DMS153 (cell line): ENCODE data around the gene RSPH10B2.
"Not testable (repeated sequence)": the region's sequence is repeated elsewhere in the genome, so short reads cannot be mapped to it uniquely, and the experiment has no call there.

Experiments
- DNase-seq: peaks from one replicate; lab custom pipeline; 2025; lab: John Stamatoyannopoulos, UW

The RSPH10B2 gene

GRCh38 chr7:6789353-6789752 lies 35.5 kb downstream of the RSPH10B2 start:
- DNase-seq, result not testable (repeated sequence)

- not testable (repeated sequence) for DNase-seq
Observed at GRCh38 chr7:6792113-6792872, 38.4 kb downstream of the RSPH10B2 start.

- not testable (repeated sequence) for DNase-seq
Observed at GRCh38 chr7:6794276-6794675, 40.4 kb downstream of the RSPH10B2 start.

DNA sequence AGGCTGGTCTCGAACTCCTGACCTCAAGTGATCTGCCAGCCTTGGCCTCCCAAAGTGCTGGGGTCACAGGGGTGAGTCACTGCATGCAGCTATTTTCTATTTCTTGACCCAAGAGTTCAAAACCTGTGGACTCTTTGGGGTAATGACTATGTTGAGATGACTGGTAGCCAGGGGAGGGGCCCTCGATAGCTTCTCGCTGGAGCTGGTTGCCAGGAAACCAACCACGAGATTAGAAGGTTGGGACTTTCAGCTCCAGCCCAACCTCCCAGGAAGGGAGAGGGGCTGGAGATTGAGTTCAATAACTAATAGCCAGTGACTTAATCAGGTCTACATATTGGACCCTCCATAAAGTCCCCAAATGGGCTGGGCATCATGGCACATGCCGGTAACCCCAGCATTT lies 43.3 kb downstream of the RSPH10B2 start:
- not testable (repeated sequence) for DNase-seq

GRCh38 chr7:6798047-6798446 lies 44.1 kb downstream of the RSPH10B2 start:
- DNase-seq, result not testable (repeated sequence)

DNA sequence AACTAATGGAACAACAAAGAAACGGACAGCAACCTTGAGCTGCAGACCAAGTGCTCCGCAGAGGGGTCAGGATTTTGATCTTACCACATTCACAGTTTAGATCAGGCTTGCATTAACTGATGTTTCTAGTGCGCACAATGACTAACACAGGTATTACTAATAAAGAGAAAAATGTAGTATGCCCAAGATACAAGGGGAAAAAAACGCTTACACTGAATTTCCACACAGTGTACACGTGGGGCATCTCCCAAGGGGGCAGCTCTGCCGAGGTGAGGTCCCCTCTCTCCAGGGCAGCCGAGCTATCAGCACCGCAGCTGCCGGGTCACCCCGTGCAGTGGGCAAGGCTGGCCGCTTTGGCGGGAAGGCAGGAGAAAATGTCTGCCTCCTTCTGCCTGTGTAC lies 46.0 kb downstream of the RSPH10B2 start:
- DNase-seq, result not testable (repeated sequence)

- DNase-seq, result not testable (repeated sequence)
Observed at GRCh38 chr7:6800331-6800730, 46.4 kb downstream of the RSPH10B2 start.

DNA sequence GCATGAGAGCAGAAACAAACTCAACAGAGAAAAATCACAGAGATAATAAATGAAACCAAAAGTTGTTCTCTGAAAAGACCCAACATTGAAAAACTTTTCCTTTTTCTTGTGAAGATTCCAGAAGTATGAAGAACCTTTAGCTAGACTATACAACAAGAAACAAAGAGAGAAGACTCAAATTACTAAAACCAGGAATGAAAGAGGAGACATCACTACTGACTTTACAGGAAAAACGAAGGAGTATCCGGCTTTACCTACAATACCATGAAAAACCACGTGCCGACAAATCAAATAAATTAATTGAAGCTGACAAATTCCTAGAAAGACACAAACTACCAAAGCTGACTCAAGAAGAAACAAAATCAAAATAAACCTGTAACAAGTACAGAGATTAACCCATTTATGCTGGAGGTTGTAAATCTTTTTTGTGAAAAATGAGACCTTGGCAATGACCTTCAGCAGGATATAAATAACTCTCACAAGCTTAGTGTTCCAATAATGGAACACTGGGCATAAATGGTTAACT lies 53.6 kb downstream of the RSPH10B2 start:
- not testable (repeated sequence) for DNase-seq

DNA sequence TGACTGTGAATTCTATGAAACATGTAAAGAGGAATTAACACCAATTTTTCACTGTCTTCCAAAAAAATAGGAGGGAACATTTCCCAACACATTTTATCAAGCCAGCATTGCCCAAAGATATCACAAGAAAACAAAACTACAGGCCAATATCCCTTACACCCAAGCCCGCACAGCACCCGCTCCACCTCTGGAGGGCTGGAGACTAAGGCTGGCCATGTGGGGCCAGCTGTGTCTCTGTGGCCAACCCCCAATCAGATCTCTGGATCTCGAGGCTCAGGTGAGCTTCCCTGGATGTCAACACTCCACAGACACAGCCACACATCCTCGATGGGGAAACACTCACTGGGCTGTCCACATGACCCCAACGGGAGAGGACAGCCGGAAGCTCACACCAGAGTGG lies 54.1 kb downstream of the RSPH10B2 start:
- not testable (repeated sequence) for DNase-seq

DNA sequence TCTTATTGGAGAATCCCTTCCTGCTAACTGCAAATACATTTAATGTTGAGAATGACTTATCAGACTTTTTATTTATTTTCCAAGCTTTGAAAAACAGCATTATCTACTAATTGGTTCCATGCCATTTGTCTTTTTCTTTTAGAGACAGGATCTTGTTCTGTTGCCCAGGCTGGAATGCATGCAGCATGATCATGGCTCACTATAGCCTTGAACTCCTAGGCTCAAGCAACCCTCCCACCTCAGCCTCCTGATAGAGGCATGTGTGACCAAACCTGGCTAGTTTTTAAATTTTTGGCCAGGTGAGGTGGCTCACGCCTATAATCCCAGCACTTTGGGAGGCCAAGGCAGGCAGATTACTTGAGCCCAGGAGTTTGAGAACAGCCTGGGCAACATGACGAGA lies 59.1 kb downstream of the RSPH10B2 start:
- DNase-seq, result not testable (repeated sequence)

DNA sequence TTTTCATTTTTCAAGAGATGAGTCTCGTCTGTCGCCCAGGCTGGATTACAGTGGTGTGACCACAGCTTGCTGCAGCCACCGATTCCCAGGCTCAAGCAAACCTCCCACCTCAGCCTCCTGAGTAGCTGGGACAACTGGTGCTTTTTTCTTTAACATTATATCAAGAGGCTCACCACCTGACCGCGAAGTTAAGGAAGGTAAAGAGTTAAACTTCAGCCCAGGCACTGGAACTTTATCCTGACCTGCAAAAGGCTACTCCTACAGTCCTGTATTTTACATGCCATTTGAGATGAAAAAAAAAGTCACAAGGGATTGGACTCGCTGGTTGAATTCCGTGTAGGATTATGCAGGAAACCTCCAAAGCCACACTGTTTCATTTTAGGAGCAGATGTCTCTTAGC lies 61.6 kb downstream of the RSPH10B2 start:
- not testable (repeated sequence) for DNase-seq

GRCh38 chr7:6821622-6822021 lies 67.7 kb downstream of the RSPH10B2 start:
- DNase-seq, result not testable (repeated sequence)

DNA sequence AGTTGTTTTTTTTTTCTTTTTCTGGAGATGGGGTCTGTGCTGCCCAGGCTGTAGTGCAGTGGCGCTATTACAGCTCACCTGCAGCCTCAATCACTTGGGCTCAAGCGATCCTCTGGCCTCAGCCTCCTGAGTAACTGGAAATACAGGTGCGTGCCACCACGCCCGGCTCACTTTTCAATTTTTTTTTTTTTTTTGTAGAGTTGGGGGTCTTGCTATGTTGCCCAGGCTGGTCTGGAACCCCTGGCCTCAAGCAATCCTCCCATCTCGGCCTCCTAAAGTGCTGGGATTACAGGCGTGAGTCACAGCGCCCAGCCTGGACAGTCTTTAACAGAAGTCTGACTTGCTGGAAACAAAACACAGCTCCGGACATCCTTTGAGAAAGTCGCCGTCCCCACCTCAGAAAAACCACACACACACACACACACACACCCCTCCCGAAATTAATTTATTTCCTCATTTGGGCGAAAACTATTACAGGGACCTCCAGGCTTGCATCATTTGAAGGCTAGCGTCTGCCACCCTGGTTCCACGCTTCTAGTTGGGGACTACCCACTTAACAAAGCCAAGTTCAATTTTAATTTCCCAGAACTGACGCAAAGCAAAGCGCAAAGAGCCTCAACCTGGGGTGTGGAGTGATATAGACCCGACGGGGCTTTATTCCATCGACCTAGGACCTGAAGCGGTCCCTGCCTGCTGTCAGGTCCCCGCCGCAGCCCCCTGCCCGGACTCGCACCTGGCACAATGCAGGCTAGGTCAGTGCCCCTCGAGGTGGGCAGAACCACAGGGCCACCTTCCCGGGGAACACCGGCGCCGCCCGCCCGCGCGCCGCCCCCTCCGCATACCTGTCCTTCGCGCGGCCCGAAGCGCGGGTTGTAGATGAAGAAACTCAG lies 71.6 kb downstream of the RSPH10B2 start:
- DNase-seq, result not testable (repeated sequence)

GRCh38 chr7:6826151-6826550 lies 72.2 kb downstream of the RSPH10B2 start, which contains the start of gene CCZ1B:
CCZ1B (minus strand) TSS chr7:6826275; CDS start chr7:6826197, 78 bp downstream.
- peak; percentile 86 for DNase-seq

DNA sequence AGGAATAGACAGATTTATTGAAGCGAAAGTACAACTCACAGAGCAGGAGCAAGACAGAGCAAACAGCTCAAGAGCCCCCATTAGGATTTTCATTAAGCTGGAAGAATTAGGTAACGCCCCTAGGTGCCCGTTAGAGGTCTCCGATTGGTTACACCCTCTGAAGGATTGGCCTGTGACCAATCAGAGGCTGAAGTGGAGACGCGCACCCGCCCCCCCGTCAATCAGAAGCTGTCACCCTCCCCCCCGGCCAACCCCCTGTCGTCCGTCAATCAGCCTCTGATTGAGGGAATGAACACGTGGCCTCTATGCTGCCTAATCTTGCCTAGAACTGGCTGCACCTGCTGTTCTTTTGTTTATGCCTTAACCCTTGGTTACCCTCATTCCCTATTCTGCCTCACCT lies 73.3 kb downstream of the RSPH10B2 start:
- DNase-seq, result peak; percentile 83

GRCh38 chr7:6829616-6830015 lies 75.7 kb downstream of the RSPH10B2 start:
- DNase-seq, result not testable (repeated sequence)

DNA sequence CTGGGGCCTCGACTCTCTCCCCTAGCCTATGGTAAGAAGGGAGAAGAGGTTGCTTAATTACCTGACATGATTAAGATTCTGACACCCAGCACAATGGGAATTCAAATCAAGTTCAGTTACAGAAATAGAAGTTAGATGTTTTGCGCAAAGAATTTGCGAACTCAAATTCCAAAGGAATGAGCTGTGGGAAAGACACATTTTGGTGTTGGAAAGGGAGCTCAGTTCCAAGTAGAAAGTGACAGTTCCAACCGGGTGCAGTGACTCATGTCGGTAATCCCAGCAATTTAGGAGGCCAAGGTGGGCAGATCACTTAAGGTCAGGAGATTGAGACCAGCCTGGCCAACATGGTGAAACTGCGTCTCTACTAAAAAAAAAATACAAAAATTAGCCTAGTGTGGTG lies 76.1 kb downstream of the RSPH10B2 start:
- DNase-seq, result not testable (repeated sequence)

GRCh38 chr7:6831018-6831725 lies 77.3 kb downstream of the RSPH10B2 start:
- no peak for DNase-seq

DNA sequence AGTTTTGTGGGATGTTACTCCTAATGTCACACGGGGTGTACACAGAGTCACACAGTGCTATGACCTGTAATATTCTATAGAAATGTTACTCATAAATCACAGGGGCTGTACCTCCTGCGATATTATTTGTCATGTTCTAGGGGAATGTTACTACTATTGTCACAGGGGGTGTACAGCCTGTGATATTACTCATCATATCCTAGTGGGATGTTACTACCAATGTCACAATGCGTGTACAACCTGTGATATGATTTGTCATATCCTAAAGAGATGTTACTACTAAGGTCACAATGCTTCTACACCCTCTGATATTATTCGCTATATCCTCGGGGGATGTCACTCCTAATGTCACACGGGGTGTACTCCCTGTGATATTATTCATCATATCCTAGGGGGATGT lies 79.7 kb downstream of the RSPH10B2 start:
- no peak for DNase-seq

- DNase-seq, result not testable (repeated sequence)
Observed at GRCh38 chr7:6835521-6835920, 81.6 kb downstream of the RSPH10B2 start.

- not testable (repeated sequence) for DNase-seq
Observed at GRCh38 chr7:6837081-6837480, 83.2 kb downstream of the RSPH10B2 start.
